Muscle of arm (tissue), 14 donors: Measurements from ENCODE around the gene NXPE3. TPM values are rescaled to one million over a fixed set of nuclear protein-coding genes. Genes with fewer than 3 reads are reported as not detected.
A peak's percentile ranks its signal among the peaks of the same experiment; 100 is the strongest.
"Not testable (repeated sequence)": the region's sequence is repeated elsewhere in the genome, so short reads cannot be mapped to it uniquely, and the experiment has no call there.

Source experiments
- DNase-seq: peaks from one replicate; pipeline ENCODE4 v3.0.0-alpha.2; 2013
- long read RNA-seq, 11 donors: transcript quantifications; one replicate each; lab custom pipeline, GENCODE V29; 2026
- polyA plus RNA-seq, 12 donors: library from polyadenylated mRNA; unstranded; fragments of 120-200 nt; gene quantifications; one replicate each; pipeline ENCODE4 v1.2.1, GENCODE V29; 2013; ENCODE audit not compliant: insufficient read length in 12 of 12

NXPE3 gene
- polyA plus RNA-seq, result 10 to 100 TPM in 11 of 12 donors, not detected in 1; 13.5 to 27.3 (median 21.2) TPM
- long read RNA-seq, donor 1, partial matches to known transcripts, result 0 of 1 reads
- long read RNA-seq, donor 1, other reads (novel, unspliced or antisense), result 0 of 1 reads
- long read RNA-seq, donor 2, result 0 reads
- long read RNA-seq, donor 3, partial matches to known transcripts, result 0 of 2 reads
- long read RNA-seq, donor 3, other reads (novel, unspliced or antisense), result 0 of 2 reads
- long read RNA-seq, donor 4, result 0 reads
- long read RNA-seq, donor 5, partial matches to known transcripts, result 0 of 2 reads
- long read RNA-seq, donor 5, other reads (novel, unspliced or antisense), result 0 of 2 reads
- long read RNA-seq, donor 6, result 0 reads
- long read RNA-seq, donor 7, partial matches to known transcripts, result 0 of 3 reads
- long read RNA-seq, donor 7, other reads (novel, unspliced or antisense), result 0 of 3 reads
- long read RNA-seq, donor 8, partial matches to known transcripts, result 0 of 4 reads
- long read RNA-seq, donor 8, other reads (novel, unspliced or antisense), result 0 of 4 reads
- long read RNA-seq, donor 9, full-length matches to known transcripts, result 2 of 2 reads
- long read RNA-seq, donor 9, partial matches to known transcripts, result 0 of 2 reads
- long read RNA-seq, donor 9, other reads (novel, unspliced or antisense), result 0 of 2 reads
- long read RNA-seq, donor 10, partial matches to known transcripts, result 0 of 2 reads
- long read RNA-seq, donor 10, other reads (novel, unspliced or antisense), result 0 of 2 reads
- long read RNA-seq, donor 11, partial matches to known transcripts, result 0 of 2 reads
- long read RNA-seq, donor 11, other reads (novel, unspliced or antisense), result 0 of 2 reads

GRCh38 chr3:101779047-101779821 lies at the start of gene NXPE3:
NXPE3 (plus strand) TSS chr3:101779211; CDS start chr3:101785597, 6,386 bp downstream.
- DNase-seq, result peak; percentile 86

- no peak for DNase-seq
These were observed 49.4 kb upstream of the NXPE3 start for GRCh38 chr3:101729586-101729985.

- DNase-seq, result no peak
These were observed 48.2 kb upstream of the NXPE3 start for GRCh38 chr3:101730839-101731238.

- no peak for DNase-seq
These were observed 46.8 kb upstream of the NXPE3 start for GRCh38 chr3:101732240-101732641.

GRCh38 chr3:101735833-101736232 lies 43.2 kb upstream of the NXPE3 start:
- DNase-seq, result no peak

GRCh38 chr3:101741914-101742313 lies 37.1 kb upstream of the NXPE3 start:
- not testable (repeated sequence) for DNase-seq

- DNase-seq, result no peak
These were observed 34.2 kb upstream of the NXPE3 start for GRCh38 chr3:101744811-101745210.

GRCh38 chr3:101745934-101746333 lies 33.1 kb upstream of the NXPE3 start:
- DNase-seq, result not testable (repeated sequence)

GRCh38 chr3:101753386-101754113 lies 25.5 kb upstream of the NXPE3 start:
- not testable (repeated sequence) for DNase-seq

- no peak for DNase-seq
These were observed 20.8 kb upstream of the NXPE3 start for GRCh38 chr3:101758224-101758623.

GRCh38 chr3:101762041-101762646 lies 16.9 kb upstream of the NXPE3 start:
- no peak for DNase-seq

GRCh38 chr3:101777745-101778281 lies 1.2 kb upstream of the NXPE3 start:
- not testable (repeated sequence) for DNase-seq

- no peak for DNase-seq
These were observed 495 bp upstream of the NXPE3 start for GRCh38 chr3:101778385-101779046.

- DNase-seq, result no peak
These were observed 891 bp downstream of the NXPE3 start for GRCh38 chr3:101779822-101780381.

- DNase-seq, result no peak
These were observed 1.6 kb downstream of the NXPE3 start for GRCh38 chr3:101780661-101781060.

- DNase-seq, result no peak
These were observed 2.2 kb downstream of the NXPE3 start for GRCh38 chr3:101781166-101781565.

GRCh38 chr3:101784855-101785613 lies 6.0 kb downstream of the NXPE3 start:
- no peak for DNase-seq

- no peak for DNase-seq
These were observed 12.8 kb downstream of the NXPE3 start for GRCh38 chr3:101791778-101792177.
